GM18511 (cell line): Measurements from ENCODE around the gene FAM20C.

Experiments
- ATAC-seq: cut with Tn5 transposase; IDR thresholded peaks from one replicate; pipeline ENCODE4 v1.9.1; 2021; ENCODE audit warnings: mild to moderate bottlenecking, moderate library complexity; ENCODE audit not compliant: unreplicated experiment

The FAM20C gene

DNA sequence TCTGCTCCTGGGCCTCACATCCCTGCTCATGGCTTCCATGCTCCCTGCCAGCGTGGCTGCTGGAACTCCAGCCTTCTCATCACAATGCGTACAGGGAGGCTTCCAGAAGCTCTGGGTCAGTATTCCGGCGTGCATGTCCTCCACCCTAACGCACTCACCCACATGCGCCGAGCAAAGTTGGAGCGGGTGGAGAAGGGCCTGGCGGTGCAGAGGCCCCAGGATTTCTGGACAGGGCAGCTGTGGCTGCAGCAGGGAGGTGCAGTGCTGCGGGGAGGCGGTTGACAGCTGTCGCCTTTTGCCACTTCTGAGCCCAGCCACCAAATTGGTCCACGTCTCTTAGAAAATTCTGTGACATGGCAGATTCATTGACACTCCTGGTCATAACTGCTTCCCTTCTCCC is 33.6 kb upstream of the FAM20C start:
- ATAC-seq = no peak

GRCh38 chr7:159370-160270 is 32.8 kb upstream of the FAM20C start:
- ATAC-seq = no peak

- ATAC-seq = no peak
Observed at GRCh38 chr7:160958-161725, 31.2 kb upstream of the FAM20C start.

DNA sequence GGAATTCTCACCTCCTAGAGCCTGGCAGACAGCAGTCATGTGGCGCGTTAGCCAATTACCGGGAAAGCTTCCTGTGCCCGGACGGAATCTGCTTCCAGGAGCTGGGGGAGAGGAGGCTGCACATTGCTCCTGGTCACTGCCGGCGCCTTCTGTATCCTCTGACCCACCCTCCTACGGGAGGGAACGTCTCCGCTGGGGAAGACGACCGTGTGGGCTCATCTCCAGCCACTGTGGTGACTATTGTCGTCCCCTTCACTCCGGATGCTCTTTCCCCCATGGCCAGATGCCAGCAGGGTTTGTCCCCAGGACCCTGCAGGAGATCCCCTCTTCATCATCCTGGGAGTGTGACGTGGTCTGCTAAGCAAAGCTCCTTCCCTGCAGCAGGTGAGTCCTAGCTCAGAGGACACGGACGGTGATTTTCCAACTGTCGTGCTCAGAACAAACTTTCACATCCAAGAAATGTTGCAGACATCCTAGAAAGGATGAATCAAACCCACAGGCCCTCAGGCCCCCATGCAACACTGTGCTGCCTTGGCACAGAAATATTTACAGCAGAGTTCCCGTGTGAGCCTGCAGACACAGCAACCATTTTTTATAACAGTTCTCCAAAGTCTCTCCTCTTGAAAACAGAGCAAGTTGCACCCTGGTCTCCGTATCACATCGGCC is 29.6 kb upstream of the FAM20C start:
- no peak for ATAC-seq

DNA sequence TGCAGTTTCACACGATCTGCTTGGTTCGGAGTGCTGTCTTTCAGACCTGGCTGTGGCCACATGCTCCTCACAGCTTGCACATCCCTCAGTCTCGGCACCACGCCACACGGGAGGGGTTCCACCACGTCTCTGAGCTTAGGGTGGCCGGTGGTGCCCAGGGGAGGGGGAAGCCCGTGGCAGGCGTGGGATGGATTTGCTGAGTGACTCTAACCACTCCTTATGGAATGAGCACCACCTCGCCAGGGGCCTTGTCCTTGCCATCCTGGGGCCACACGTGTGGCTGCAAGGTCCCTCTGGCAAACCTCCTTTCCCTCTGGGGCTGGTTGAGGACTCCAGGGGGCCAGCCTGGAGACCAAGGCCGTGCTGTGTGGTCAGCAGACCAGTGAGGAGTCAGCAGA is 29.1 kb upstream of the FAM20C start:
- ATAC-seq = no peak

GRCh38 chr7:163971-164881 is 28.1 kb upstream of the FAM20C start:
- ATAC-seq = no peak

GRCh38 chr7:164882-165660 is 27.3 kb upstream of the FAM20C start:
- no peak for ATAC-seq

- ATAC-seq = no peak
Observed at GRCh38 chr7:165661-166337, 26.6 kb upstream of the FAM20C start.

GRCh38 chr7:166338-167060 is 25.9 kb upstream of the FAM20C start:
- no peak for ATAC-seq

DNA sequence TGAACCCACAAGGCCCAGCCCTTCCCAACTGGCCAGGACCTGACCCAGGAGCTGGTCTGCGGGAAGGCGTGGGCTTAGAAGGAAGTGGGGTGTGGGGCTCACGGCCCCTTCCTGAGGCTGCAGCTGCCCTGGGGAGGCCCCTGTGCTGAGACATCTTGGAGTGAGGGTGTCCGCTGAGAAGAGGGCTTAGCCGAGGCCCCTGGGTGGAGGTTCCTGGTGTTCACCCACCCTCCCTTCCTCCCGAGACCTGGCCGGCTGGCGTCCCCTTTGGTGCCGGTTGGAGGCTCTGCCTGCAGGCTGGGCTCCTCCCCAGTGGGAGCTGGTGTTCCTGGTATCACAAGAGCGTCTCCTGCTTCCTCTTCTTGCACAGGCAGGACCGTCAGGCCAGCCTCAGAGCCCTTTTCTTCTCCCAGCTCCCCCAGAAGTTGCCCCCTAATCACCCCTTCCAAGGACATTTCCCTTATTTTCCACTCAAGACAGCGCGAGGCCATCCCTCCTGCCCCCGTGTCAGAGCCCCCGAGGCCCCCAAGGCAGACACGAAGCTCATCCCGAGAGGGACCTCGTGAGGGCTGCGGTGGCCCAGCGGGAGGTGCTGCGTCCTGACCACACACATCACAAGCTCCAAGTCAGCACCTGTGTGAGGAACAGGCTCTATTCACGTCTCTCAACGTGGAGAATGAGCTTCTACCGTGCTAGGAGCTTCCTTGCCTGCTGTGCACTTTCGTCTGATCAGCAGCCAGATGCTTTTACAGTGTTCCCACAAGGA is 25.1 kb upstream of the FAM20C start:
- no peak for ATAC-seq

DNA sequence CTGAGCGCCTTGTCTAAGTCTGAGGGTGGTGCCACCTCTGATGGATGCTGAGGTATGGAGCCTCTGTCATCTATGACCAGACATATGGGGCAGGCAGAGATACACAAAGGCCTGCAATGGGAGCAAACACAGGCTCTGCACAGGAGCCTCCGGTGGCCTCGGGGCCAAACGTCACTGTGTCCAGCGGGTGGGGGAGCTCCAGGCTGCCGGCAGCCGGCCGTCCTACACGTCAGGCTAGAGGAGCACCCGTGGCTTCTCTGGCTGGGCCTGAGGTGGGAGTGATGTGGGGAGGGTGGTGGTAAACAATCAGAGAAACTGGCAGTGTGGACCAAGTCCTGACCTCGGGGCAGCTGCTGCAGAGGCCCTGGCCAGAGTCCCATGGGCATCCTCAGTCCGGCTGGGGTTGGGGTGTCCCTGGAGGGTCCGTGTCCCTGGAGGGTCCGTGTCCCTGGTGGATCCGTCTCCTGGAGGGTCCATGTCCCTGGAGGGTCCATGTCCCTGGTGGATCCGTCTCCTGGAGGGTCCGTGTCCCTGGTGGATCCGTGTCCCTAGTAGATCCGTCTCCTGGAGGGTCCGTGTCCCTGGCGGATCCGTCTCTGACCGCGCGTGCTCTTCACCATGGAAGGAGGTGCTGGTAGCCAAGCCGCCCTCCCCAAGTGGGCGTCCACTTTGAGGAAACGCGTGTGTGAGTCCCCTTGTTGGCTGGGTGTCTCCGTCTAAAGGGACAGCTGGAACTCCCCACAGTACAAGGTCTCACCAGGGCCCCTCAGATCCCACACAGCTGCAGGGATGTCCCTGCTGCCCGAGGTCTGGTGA is 24.2 kb upstream of the FAM20C start:
- no peak for ATAC-seq

DNA sequence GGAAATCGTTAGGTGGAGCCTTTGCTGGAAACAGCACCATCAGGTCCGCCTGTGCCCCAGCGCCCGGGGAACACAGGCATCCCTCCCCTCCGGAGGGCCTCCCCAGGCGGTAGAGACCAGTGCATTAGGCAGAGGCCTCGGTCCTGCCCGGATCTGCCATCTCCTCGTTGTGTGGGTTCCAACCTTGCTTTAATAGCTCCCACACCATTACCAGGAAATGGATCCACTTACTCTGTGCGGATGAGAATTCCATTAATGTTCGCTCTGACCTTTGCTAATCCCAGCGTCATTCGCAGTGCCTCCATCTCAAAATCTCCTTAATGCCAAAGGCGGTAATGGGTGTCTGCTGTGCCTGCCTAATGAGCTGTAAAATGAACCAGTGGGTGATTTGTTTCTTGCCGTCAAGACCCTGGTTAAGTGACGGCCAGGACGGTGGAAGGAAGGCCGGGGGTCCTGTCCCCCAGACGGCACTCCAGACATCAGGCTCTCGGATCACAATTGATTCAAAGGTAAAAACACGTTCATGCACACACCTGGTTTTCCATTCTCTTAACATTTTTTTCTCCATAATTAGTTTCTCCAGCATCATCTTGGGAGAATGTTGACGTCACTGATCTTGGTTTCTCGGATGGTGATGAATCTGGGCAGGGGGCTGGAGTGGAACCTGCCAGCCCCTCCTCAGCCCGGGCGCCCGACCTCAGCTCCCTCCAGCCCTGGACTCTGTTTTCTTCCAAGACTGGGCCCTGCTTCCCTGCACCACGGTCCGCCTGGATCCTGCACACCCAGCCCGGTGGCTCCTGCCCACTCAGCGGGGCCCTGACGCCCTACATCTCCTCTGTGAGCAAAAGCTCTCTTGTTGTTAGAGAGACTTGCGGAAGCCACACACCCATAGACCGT is 22.8 kb upstream of the FAM20C start:
- no peak for ATAC-seq

- ATAC-seq = no peak
Observed at GRCh38 chr7:170551-171363, 21.6 kb upstream of the FAM20C start.

DNA sequence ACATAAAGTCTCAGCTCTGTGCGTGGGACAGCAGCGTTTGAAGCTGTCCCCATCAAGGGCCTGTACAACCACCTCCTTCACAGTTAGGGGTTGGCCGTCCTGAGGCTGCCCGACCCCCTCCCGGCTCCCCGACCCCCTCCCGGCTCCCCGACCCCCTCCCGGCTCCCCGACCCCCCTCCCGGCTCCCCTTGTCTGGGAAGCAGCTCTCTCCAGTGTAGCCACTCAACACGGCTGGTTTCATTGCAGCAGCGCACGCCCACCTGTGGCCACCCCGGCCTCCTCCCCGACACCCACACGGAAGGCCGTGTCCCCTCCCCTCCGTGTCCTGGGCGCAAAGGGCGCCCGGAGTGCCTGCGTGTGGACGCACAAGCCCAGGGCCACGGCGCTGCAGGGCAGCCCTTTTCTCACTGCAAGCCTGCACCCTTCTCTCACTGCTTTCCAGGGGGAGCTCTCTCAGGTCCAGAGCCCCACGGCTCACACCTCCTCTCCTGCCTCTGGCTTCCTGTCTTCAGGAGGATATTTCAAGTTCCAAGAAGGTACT is 20.9 kb upstream of the FAM20C start:
- ATAC-seq = no peak
